Activated CD8-positive, alpha-beta T cell treated with anti-CD3 and anti-CD28 coated beads for 36 hours (primary cell): ENCODE results near the gene AMBRA1. TPM values are rescaled to one million over a fixed set of nuclear protein-coding genes. Genes with fewer than 3 reads are reported as not detected.
A peak's percentile ranks its signal among the peaks of the same experiment; 100 is the strongest.

Experiments used
- ATAC-seq: fragments of 200-7000 bp; cut with Tn5 transposase; one replicate; pipeline ENCODE4 v1.10.0; 2021; ENCODE audit warnings: mild to moderate bottlenecking, moderate library complexity
- CTCF ChIA-PET: fragments of 350-600 bp; sonication (Branson Sonifier 250); formaldehyde crosslinking; loops from one replicate; lab custom pipeline; 2021; ENCODE audit warnings: antibody characterized with exemption; lab: Charles Lee
- POLR2A ChIA-PET: fragments of 350-600 bp; sonication (Branson Sonifier 250); formaldehyde crosslinking; loops from one replicate; lab custom pipeline; 2021; ENCODE audit warnings: antibody characterized with exemption; lab: Charles Lee
- DNase-seq: peaks from one replicate; pipeline ENCODE4 v3.0.0-alpha.2; 2020
- H3K27ac Mint-ChIP-seq: one replicate; pipeline ENCODE4 v1.8.0; 2021; ENCODE audit warnings: mild to moderate bottlenecking, mixed read lengths
- H3K27me3 Mint-ChIP-seq: one replicate; pipeline ENCODE4 v1.8.0; 2021; ENCODE audit warnings: mixed read lengths
- H3K36me3 Mint-ChIP-seq: one replicate; pipeline ENCODE4 v1.8.0; 2021; ENCODE audit warnings: low read depth, mixed read lengths
- H3K4me1 Mint-ChIP-seq: one replicate; pipeline ENCODE4 v1.8.0; 2021; ENCODE audit warnings: low read depth, mixed read lengths
- H3K4me3 Mint-ChIP-seq: one replicate; pipeline ENCODE4 v1.8.0; 2021; ENCODE audit warnings: mild to moderate bottlenecking, moderate library complexity, mixed read lengths
- H3K9me3 Mint-ChIP-seq: one replicate; pipeline ENCODE4 v1.8.0; 2021; ENCODE audit warnings: mixed read lengths
- intact Hi-C: fragments of 100-400 bp; cut with micrococcal nuclease; formaldehyde crosslinking; loops from one replicate; pipeline ENCODE4 v1.10.0; 2022
- total RNA-seq, 2 experiments: library from RNA; stranded (reverse); gene quantifications; one replicate each; pipeline ENCODE4 v1.2.3, GENCODE V29; 2021
- TF ChIP-seq, protein P1 (sequence below): fragments of 200-600 bp; IDR thresholded peaks from one replicate; pipeline ENCODE4 v1.8.0; 2022; ENCODE audit warnings: antibody characterized with exemption, mild to moderate bottlenecking

Gene AMBRA1
- total RNA-seq, 2 experiments from 2014 or later: 24.0 to 24.1 TPM

DNA sequence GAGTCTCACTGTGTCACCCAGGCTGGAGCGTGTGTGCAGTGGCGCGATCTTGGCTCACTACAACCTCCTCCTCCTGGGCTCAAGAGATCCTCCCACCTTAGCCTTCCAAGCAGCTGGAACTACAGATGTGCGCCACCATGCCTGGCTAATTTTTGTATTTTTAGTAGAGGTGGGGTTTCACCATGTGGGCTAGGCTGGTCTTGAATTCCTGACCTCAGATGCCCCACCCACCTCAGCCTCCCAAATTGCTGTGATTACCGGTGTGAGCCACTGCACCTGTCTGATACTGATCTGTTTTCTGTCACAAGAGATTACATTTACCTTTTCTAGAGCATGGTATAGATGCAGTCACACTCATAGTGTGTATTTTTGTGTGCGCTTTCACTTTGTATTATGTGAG, 35.1 kb upstream of the AMBRA1 start:
- ATAC-seq (no peak), DNase-seq (no peak)
- POLR2A ChIA-PET: interaction anchor here (1.5 kb wide), 1 partner anchor 42 kb away, joined by 3 read pairs; no protein-coding TSS in a partner anchor
- H3K27ac Mint-ChIP-seq: no peak overlapping the region
- CTCF ChIA-PET: interaction anchor here (2.2 kb wide), 1 partner anchor 11 kb away, joined by 8 read pairs; no protein-coding TSS in a partner anchor
- peaks cover 14% of the 10 kb centered on the region for H3K36me3 Mint-ChIP-seq
- peaks cover 9% of the 10 kb centered on the region for H3K4me1 Mint-ChIP-seq
- H3K9me3 Mint-ChIP-seq: no peaks in the 10 kb centered on the region
- TF ChIP-seq, protein P1, sequence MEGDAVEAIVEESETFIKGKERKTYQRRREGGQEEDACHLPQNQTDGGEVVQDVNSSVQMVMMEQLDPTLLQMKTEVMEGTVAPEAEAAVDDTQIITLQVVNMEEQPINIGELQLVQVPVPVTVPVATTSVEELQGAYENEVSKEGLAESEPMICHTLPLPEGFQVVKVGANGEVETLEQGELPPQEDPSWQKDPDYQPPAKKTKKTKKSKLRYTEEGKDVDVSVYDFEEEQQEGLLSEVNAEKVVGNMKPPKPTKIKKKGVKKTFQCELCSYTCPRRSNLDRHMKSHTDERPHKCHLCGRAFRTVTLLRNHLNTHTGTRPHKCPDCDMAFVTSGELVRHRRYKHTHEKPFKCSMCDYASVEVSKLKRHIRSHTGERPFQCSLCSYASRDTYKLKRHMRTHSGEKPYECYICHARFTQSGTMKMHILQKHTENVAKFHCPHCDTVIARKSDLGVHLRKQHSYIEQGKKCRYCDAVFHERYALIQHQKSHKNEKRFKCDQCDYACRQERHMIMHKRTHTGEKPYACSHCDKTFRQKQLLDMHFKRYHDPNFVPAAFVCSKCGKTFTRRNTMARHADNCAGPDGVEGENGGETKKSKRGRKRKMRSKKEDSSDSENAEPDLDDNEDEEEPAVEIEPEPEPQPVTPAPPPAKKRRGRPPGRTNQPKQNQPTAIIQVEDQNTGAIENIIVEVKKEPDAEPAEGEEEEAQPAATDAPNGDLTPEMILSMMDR: no peak
- intact Hi-C loops: no loop called here
- no peaks in the 10 kb centered on the region for H3K27me3 Mint-ChIP-seq
- no peak overlapping the region for H3K4me3 Mint-ChIP-seq

DNA sequence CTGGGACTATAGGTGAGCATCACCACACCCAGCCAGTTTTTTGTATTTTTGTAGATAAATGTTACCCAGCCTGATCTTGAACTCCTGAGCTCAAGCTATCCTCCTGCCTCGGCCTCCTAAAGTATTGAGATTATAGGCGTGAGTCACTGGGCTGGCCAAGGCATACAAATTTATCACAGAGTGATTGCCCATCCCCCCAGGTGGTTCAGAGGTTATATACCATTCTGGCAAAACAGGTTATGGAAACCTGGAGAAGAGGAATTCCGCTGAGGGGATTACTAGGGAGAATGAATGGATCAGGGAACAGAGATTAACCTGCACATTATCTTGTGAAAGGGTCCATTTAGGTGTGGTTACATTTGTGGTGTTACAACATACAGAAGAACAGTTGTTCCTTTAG, 31.6 kb upstream of the AMBRA1 start:
- ATAC-seq (no peak), DNase-seq (no peak)
- no peaks in the 10 kb centered on the region for H3K27me3 Mint-ChIP-seq
- TF ChIP-seq, protein P1: no peak
- CTCF ChIA-PET: interaction anchor here (0.7 to 0.8 kb wide), 2 partner anchors 96 to 124 kb away, joined by 3 read pairs; no protein-coding TSS in a partner anchor
- H3K36me3 Mint-ChIP-seq: peaks cover 21% of the 10 kb centered on the region
- POLR2A ChIA-PET: interaction anchor here (3.4 kb wide), 1 partner anchor 8 kb away, joined by 18 read pairs; the partner anchor contains the start of genes ATG13 and HARBI1
- no peak overlapping the region for H3K4me3 Mint-ChIP-seq
- no peaks in the 10 kb centered on the region for H3K9me3 Mint-ChIP-seq
- peaks cover 18% of the 10 kb centered on the region for H3K4me1 Mint-ChIP-seq
- intact Hi-C loops: no loop called here
- no peak overlapping the region for H3K27ac Mint-ChIP-seq

DNA sequence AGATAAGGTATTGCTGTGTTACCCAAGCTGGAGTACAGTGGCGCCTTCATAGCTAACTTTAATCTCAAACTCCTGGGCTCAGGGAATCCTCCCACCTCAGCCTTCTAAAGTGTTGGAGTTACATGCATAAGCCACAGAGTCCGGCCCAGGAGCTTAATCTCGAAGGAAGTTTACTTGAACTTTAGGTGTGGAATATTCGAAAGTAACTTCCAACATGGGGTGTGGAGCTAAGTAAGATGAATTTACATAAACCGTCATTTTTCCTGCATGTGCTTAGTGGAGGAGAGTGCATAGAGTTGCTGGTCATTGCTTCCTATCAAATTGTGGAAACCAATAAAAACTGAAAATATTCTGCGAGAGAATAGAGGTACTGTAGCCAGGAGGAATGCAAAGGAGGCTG, 25.0 kb upstream of the AMBRA1 start:
- DNase-seq (no peak), ATAC-seq (no peak)
- ChIA-PET CTCF (interaction anchor here (0.6 to 3.8 kb wide), 22 partner anchors 11 to 588 kb away, joined by 3 to 16 read pairs (median 5); partner anchors contain the start of genes AMBRA1 and ZNF408), POLR2A (interaction anchor here (0.8 to 2.4 kb wide), 5 partner anchors 8 to 273 kb away, joined by 3 to 18 read pairs (median 6); partner anchors contain the start of gene AMBRA1)
- H3K27me3 Mint-ChIP-seq: no peaks in the 10 kb centered on the region
- TF ChIP-seq, protein P1: no peak
- no peaks in the 10 kb centered on the region for H3K9me3 Mint-ChIP-seq
- H3K36me3 Mint-ChIP-seq: peaks cover 10% of the 10 kb centered on the region
- H3K4me3 Mint-ChIP-seq: peak overlapping the region; percentile 87
- intact Hi-C loops: no loop called here
- peak overlapping the region; percentile 10 for H3K27ac Mint-ChIP-seq
- H3K4me1 Mint-ChIP-seq: peaks cover 40% of the 10 kb centered on the region

DNA sequence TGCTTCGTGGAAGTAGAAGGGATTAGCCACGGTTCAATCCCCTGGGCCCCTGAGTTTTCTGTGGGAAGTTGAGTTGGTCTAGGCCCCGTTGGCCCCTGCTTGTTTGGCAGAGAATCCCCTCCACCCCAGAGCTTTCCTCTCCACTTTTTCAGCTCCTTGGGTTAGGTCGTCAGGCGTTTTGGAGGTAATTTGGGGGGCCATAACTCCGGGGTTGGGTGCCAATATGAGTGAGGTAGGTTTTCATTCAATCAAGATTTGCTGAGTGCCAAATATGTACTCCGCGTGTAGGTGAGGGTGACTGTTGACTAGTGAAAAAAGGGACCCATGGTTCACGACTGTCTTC, 24.1 kb upstream of the AMBRA1 start:
- Mint-ChIP-seq H3K27me3 (no peaks in the 10 kb centered on the region), H3K4me1 (peaks cover 40% of the 10 kb centered on the region), H3K9me3 (no peaks in the 10 kb centered on the region), H3K36me3 (peaks cover 10% of the 10 kb centered on the region), H3K27ac (peak overlapping the region; percentile 99), H3K4me3 (peak overlapping the region; percentile 87)
- DNase-seq: no peak
- POLR2A ChIA-PET: interaction anchor here (1.0 to 2.4 kb wide), 11 partner anchors 9 to 379 kb away, joined by 3 to 18 read pairs (median 4); partner anchors contain the start of genes AMBRA1, ARHGAP1 and ZNF408
- CTCF ChIA-PET: interaction anchor here (0.6 to 3.8 kb wide), 32 partner anchors 10 to 589 kb away, joined by 3 to 16 read pairs (median 5); partner anchors contain the start of genes AMBRA1, CHRM4 and ZNF408
- no peak for ATAC-seq
- intact Hi-C loops: no loop called here
- TF ChIP-seq, protein P1: peak; percentile 7
